NCI-H524 treated with DMSO at 0.1 percent for 48 hours (cell line): ENCODE data around the gene RAP2A.

Source experiments
- DNase-seq: peaks from one replicate; lab custom pipeline; 2025; lab: John Stamatoyannopoulos, UW

Gene RAP2A

DNA sequence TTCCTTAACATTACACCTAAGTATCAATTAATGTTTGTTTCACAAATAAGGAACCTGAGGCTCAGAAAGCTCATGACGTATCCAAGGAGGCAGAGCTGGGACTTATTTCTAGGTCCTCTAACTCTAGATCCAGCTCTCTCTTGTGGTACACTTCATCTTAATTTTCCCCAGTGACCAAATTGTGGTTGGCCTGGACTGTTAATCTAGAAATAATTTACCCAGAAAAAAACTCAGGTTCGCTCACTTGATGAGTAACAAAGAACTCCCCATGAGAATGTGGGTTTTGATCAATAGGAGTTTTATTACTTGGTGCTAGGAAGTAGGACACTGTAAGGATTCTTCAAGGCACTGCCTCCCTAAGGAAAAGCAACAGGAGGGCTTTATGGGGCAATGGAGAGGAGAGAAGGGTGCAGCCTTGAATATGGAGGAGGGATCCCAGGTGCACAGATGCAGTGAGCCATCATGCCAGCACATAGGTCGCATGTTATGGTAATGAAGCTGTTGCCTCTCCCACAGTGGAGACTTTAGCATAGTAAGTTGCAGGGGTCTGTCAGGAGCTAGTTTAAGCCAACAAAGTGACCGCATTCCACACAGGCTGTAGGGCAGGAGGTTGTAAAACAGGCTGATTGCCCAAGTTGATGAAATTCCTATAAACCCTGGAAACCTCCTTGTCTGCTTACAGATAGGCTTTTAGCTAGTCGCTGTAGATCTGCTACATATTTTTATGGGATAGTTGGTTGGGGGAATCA lies 14.7 kb downstream of the RAP2A start:
- DNase-seq: no peak

DNA sequence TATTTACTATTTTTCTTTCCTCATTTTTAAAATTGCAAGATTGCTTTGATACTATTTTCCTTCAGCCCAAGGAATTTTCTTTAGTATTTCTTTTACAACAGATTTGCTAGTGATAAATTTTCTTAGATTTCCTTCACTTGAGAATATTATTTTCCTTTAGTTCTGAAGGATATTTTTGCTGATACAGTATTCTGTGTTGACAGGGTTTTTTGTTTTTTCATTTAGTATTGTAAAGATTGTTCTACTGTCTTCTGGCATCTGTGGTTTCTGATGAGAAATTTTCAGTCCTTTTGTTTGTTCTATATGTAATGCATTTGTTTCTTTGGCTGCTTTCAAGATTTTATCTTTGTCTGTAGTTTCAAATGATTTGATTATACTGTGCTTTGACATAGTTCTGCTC lies 20.7 kb downstream of the RAP2A start:
- DNase-seq: no peak

GRCh38 chr13:97456047-97456446 lies 22.1 kb downstream of the RAP2A start:
- DNase-seq: no peak

- DNase-seq: no peak
These were observed 25.3 kb downstream of the RAP2A start for GRCh38 chr13:97459215-97459777.

GRCh38 chr13:97460004-97460775 lies 26.2 kb downstream of the RAP2A start:
- no peak for DNase-seq

DNA sequence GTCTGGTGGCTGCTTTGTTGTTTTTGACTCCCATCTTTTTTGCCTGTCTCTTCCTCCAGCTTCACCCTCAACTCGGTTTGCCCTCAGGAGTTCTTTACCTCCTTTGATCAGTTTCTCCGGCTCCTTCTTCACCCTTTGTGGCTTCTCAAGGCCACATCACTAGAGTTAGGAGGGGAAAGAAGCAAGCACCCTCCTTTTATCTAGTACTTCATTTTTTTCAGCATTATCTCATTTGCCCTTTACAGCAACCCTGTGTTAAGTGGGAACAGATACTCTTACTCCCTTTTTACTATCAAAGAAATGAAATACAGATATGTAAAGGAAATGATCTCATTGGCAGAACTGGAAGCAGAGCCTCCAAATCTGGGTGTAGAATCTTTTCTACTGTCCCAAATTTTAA lies 26.9 kb downstream of the RAP2A start:
- DNase-seq: no peak

GRCh38 chr13:97464561-97464960 lies 30.6 kb downstream of the RAP2A start:
- DNase-seq: no peak

- DNase-seq: no peak
These were observed 32.8 kb downstream of the RAP2A start for GRCh38 chr13:97466722-97467121.

DNA sequence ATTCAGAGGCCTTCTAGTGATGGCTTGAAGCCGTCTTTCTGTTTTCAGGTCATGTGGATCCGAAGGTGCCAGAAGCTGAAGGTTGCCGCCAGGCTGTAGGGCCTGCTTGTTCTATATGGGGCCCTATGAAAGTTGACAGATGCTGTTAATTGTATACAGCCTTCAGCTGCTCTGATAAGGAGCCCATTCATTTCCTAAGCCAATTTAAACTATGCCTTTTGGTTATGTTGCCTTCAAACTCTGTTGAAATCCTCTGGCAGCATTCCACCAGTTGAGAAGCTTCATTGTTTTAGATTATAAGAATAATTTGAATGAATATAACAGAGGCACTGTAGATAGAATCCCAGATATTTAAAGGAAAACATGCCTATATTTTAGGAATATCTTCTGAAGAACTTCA lies 34.4 kb downstream of the RAP2A start:
- no peak for DNase-seq

GRCh38 chr13:97471711-97472110 lies 37.7 kb downstream of the RAP2A start:
- no peak for DNase-seq

- DNase-seq: no peak
These were observed 40.5 kb downstream of the RAP2A start for GRCh38 chr13:97474349-97474980.

DNA sequence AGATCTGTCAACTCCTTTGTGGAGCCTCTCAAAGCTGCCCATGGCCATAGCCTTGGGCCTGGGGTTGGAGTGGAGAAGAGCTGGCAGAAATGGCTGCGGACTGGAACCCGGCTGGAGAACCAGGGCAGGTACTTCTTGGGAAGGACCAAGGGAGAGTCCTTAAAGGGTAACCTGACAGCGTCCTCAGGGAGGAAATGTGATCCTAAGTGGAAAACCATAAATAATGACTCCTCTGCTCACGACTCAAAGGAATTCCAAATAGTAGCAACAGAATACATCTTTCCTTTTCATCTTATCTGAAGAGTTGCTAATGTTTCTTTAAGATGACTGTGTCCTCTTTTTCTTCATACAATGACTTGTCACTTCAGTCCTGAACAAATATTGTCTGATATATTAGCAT lies 41.0 kb downstream of the RAP2A start:
- no peak for DNase-seq

DNA sequence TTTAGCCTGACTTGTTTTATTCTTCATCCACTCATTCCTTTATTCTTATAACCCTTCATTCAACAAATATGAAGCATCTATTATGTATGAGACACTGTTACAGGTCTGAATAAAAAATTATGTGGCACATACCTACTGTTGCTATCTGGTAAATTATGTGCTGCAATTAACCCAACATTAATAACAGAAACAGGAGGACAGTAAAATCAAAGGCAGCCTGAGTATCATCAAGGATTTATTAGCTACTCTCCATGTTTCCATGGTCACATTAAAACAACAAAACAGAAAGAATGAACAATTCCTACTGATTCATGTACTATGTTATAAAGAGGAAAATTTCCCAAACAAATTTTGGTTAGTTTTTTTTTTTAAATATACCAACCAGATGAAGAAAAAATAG lies 43.9 kb downstream of the RAP2A start:
- no peak for DNase-seq

DNA sequence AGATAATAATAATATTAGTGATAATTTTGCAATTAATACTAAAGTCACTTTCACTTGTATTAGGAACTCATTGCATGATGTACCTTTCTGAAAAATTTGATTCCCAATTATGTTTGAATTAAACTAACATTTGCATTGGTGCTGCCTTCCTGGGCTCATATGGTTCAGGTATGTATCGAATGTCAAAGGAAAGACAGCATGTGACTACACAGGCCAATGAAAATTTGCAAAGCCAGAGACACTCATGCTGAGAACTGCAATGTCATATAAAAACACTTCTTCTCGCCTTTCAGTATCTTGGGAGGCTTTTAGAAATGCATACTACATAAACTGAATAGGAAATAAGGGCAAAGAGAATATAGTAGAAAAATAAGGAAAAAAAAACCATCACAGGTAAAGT lies 44.3 kb downstream of the RAP2A start:
- DNase-seq: no peak

DNA sequence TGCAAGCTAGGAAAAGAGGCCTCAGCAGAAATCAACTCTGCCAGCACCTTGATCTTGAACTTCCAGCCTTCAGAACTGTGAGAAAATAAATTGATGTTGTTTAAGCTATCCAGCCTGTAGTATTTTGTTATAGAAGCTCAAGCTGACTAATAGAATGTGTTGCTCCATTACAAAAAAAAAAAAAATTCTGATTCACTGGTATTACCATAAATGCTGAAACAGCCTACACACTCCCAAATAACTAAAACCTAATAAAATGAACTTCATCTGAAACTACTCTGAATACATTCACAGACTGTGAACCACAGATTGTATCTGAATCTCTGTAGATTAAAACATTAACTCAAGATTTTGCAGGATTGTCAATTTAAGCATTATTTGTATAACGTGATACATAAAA lies 49.5 kb downstream of the RAP2A start:
- no peak for DNase-seq

DNA sequence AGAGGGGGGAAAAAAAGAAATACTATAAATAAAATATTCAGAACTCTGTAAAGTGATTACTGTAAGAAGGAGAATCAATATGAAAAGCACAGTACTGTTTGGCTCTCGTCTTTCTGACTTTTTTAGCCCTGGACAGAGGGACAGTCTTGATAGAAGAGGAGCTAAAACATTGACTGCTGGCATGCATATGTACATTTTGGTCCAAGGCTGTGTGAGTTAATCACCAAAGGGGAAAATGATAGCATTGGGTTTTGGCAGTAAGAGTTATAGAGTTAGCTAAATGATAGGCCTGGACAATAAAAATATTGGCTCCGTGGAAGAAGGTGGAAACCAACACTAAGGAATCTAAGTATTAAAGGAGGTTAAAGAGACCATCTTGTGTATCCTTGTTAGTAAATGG lies 50.3 kb downstream of the RAP2A start:
- DNase-seq: no peak

DNA sequence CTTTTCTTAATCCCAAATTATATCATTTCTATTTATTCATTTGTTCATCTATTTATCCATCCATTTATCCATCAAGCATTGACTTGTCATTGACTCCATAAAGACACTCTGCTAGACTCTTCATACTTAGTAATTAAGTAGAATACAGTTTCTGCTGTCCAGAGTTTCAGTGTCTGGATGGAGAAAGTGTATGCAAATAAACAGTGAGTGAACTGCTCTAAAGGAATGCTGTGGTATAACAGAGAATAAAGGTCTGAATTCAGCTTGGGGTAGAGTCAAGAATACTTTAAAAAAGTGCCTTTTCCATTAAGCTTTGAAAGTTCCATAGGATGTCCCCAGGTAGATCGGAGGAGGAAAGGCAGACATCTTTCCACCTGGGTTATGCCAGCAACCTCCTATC lies 51.4 kb downstream of the RAP2A start:
- no peak for DNase-seq

DNA sequence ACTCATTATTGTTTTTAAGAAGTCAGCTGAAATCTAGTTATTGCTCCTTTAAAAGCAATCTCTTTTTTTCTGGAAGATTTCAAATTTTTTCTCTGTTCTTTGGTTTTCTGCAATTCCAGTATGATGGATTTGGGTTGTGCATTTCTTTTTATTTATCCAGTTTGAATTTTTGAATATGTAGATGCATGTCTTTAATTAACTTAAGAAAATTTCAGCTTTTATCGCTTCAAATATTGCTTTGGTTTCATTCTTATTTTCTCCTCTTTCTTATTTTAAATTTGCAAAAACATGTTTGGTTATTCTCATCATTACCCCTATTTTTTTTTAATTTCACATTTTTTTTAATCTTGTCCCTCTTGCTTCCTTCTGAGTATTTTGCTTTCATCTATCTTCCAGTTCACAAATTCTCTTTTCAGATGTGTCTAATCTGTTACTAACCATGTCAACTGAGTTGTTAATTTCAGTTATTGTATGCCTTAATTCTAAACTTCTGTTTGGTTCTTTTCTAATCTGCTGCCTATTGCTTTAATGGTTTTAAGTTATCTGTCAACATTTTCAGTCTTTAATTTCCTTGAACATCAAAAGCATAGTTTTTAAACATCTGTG lies 56.8 kb downstream of the RAP2A start:
- no peak for DNase-seq

GRCh38 chr13:97491452-97491851 lies 57.5 kb downstream of the RAP2A start:
- DNase-seq: no peak

GRCh38 chr13:97492257-97492656 lies 58.3 kb downstream of the RAP2A start:
- no peak for DNase-seq

DNA sequence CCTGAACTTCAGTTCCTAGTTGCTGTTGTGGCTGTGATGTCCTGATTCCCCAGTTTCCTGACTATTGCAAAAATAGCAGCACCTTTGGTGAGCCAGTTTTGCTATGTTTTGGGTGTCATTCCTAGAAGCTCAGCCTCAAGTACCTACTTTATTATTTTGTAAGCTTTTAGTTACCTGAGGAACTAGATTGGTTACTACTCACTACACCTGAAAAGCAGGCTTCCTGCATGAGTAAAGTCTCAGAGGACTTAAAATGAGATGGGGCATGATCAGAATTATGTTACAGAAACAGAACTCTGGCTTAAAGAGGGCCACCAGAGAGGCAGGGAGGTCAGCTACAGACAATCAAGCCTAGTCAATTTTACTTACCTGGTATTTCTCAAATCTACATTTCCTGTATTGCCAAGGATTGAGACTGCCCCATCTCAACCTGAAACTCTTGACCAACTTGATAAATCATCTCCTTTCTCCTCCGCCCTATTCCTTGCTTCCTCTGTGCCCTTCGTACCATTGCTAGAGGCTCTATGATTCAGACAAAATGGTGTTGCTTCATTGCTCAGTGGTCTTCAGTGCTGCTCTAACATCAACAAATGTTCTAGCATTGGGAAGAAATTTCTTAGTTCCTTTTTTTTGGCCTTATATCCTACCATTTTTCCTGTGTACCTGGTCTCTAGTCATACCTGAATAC lies 58.9 kb downstream of the RAP2A start:
- no peak for DNase-seq

DNA sequence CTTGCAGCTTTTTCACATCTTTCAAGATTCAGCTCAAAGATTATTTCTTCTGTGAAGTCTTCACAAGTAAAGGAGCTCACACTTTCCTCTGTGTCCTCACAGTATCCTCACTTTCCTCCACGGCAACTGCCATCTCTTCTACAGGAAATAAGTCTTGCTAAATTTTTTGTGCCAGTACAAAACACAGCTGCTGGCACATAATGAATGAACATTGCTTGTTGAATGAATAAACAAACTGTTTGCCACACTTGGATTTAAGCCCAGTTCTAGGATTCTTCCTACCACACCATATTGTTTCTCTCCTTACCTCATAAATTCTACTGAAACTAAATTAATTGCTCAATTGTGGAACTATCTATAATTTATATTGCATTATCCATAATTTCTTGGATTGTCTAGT lies 59.5 kb downstream of the RAP2A start:
- no peak for DNase-seq
